Esophagus muscularis mucosa (tissue), 4 donors: ENCODE data around the gene CAPZA3. TPM values are rescaled to one million over a fixed set of nuclear protein-coding genes. Genes with fewer than 3 reads are reported as not detected.
"Not testable (repeated sequence)": the region's sequence is repeated elsewhere in the genome, so short reads cannot be mapped to it uniquely, and the experiment has no call there.

Source experiments
- DNase-seq: peaks from one replicate; pipeline ENCODE4 v3.0.0-alpha.2; 2017; ENCODE audit errors: extremely low spot score
- H3K27ac ChIP-seq, 4 donors: fragments of 200-600 bp; sonication (generic); replicated peaks in 1 of 4; 1 replicate in 3 of 4; 2 replicates in 1 of 4; pipeline ENCODE4 v1.5.1; 2016 to 2019; ENCODE audit warnings: mild to moderate bottlenecking in 1 of 4
- H3K27me3 ChIP-seq, 4 donors: fragments of 200-600 bp; sonication (generic); one replicate each; pipeline versions ENCODE4 v1.5.1 to v1.6.0; 2016 to 2019
- H3K36me3 ChIP-seq, 4 donors: fragments of 200-600 bp; sonication (generic); one replicate each; pipeline ENCODE4 v1.5.1; 2016 to 2019
- H3K4me1 ChIP-seq, 4 donors: fragments of 200-600 bp; sonication (generic); one replicate each; pipeline ENCODE4 v1.5.1; 2016 to 2019
- H3K4me3 ChIP-seq, 4 donors: fragments of 200-600 bp; sonication (generic); 1 replicate in 2 of 4; 2 replicates in 2 of 4; pipeline ENCODE4 v1.5.1; 2016 to 2019; ENCODE audit warnings: mild to moderate bottlenecking in 4 of 4, moderate library complexity in 1 of 4
- H3K9me3 ChIP-seq, 4 donors: fragments of 200-600 bp; sonication (generic); 1 replicate in 3 of 4; 2 replicates in 1 of 4; pipeline ENCODE4 v1.5.1; 2016 to 2019
- CTCF ChIP-seq, 3 experiments: fragments of 200-600 bp in 2 of 3; fragments of 450-650 bp in 1 of 3; sonication (generic) in 2 of 3; IDR thresholded peaks; one replicate each; pipeline ENCODE4 v1.5.1; 2017 to 2019; ENCODE audit warnings: antibody characterized with exemption in 3 of 3, mild to moderate bottlenecking in 2 of 3, moderate library complexity in 1 of 3
- EP300 ChIP-seq: sonication (generic); formaldehyde crosslinking; IDR thresholded peaks from one replicate; pipeline ENCODE4 v1.6.1; 2017; ENCODE audit warnings: antibody characterized with exemption
- POLR2A ChIP-seq: fragments of 450-650 bp; IDR thresholded peaks from one replicate; pipeline ENCODE4 v1.6.1; 2017; ENCODE audit warnings: antibody characterized with exemption, moderate library complexity, mild to moderate bottlenecking, low read depth
- POLR2AphosphoS5 ChIP-seq, 2 donors: sonication (generic); formaldehyde crosslinking; IDR thresholded peaks; one replicate each; pipeline ENCODE4 v1.6.1; 2017; ENCODE audit warnings: antibody characterized with exemption in 2 of 2
- WGBS: methylation state at CpG from one replicate; pipeline ENCODE4 v1.1.5; 2018; 5-methylcytosine and 5-hydroxymethylcytosine counted together
- intact Hi-C: fragments of 100-400 bp; cut with DNase I; formaldehyde crosslinking; loops from one replicate; pipeline ENCODE4 v1.15.1; 2023
- total RNA-seq, 4 donors: library from RNA; depleted of rRNA; stranded (reverse); fragments of >200 nt; gene quantifications; one replicate each; pipeline versions ENCODE4 v1.1.0 to v1.2.1, GENCODE V29; 2016

The CAPZA3 gene
- total RNA-seq = not detected

GRCh38 chr12:18737819-18738218, at the start of gene CAPZA3, which contains the start of gene PLCZ1:
CAPZA3 (plus strand) TSS chr12:18738119; CDS start chr12:18738269, 150 bp downstream.
PLCZ1 (minus strand) TSS chr12:18738012; CDS start chr12:18737371, 641 bp downstream.
- DNase-seq = no peak
- Histone ChIP-seq H3K4me3 (no peak within 1 kb of the TSS), H3K4me1 (no peaks in the 10 kb centered on the region), H3K27ac (no peak within 1 kb of the TSS), H3K36me3 (no peaks in the 10 kb centered on the region), H3K27me3 (no peaks in the 10 kb centered on the region), H3K9me3 (peaks cover 0 to 13% (median 4%) of the 10 kb centered on the region in 4 donors)
- intact Hi-C loops = no loop called here
- 84% methylated on average over 2 of the region's 2 CpGs for WGBS
- TF ChIP-seq POLR2A = no peak
- no peak for TF ChIP-seq CTCF (IDR thresholded peaks at IDR 0.05)
- no peak for TF ChIP-seq EP300
- no peak for TF ChIP-seq POLR2AphosphoS5 (IDR thresholded peaks at IDR 0.05)

- TF ChIP-seq CTCF (IDR thresholded peaks at IDR 0.05) (no peak), EP300 (no peak), POLR2AphosphoS5 (IDR thresholded peaks at IDR 0.05) (no peak), POLR2A (no peak)
- intact Hi-C loops = no loop called here
- Histone ChIP-seq H3K36me3 (no peaks in the 10 kb centered on the region), H3K9me3 (no peaks in the 10 kb centered on the region), H3K4me1 (peaks cover 0 to 10% (median 0%) of the 10 kb centered on the region in 4 donors), H3K27ac (no peak overlapping the region), H3K27me3 (no peaks in the 10 kb centered on the region), H3K4me3 (no peak overlapping the region)
- 93% methylated on average over 3 of the region's 3 CpGs for WGBS
- DNase-seq = no peak
Observed at GRCh38 chr12:18689771-18690170, 48.1 kb upstream of the CAPZA3 start.

- TF ChIP-seq EP300 = no peak
- no peak for TF ChIP-seq POLR2AphosphoS5 (IDR thresholded peaks at IDR 0.05)
- TF ChIP-seq POLR2A = no peak
- TF ChIP-seq CTCF (IDR thresholded peaks at IDR 0.05) = no peak
- H3K4me1 ChIP-seq = peaks cover 0 to 10% (median 0%) of the 10 kb centered on the region in 4 donors
- intact Hi-C loops = no loop called here
- H3K36me3 ChIP-seq = no peaks in the 10 kb centered on the region
- no peak overlapping the region for H3K4me3 ChIP-seq
- H3K9me3 ChIP-seq = no peaks in the 10 kb centered on the region
- H3K27ac ChIP-seq = no peak overlapping the region
- no peaks in the 10 kb centered on the region for H3K27me3 ChIP-seq
- WGBS = 90% methylated on average over 4 of the region's 4 CpGs
- no peak for DNase-seq
Observed at GRCh38 chr12:18690653-18691052, 47.3 kb upstream of the CAPZA3 start.

GRCh38 chr12:18693986-18694385, 43.9 kb upstream of the CAPZA3 start:
- intact Hi-C loops = not testable (repeated sequence)

GRCh38 chr12:18696971-18697602, 40.8 kb upstream of the CAPZA3 start:
- intact Hi-C loops = no loop called here
- H3K36me3 ChIP-seq = no peaks in the 10 kb centered on the region
- H3K27me3 ChIP-seq = no peaks in the 10 kb centered on the region
- no peaks in the 10 kb centered on the region for H3K9me3 ChIP-seq
- no peak for DNase-seq
- peaks cover 0 to 5% (median under 1%) of the 10 kb centered on the region in 4 donors for H3K4me1 ChIP-seq
- no peak overlapping the region for H3K4me3 ChIP-seq
- TF ChIP-seq POLR2A (no peak), EP300 (no peak)
- H3K27ac ChIP-seq = no peak overlapping the region

More at GRCh38 chr12:18693986-18694385, 43.9 kb upstream of the CAPZA3 start:
- not testable (repeated sequence) for H3K4me3 ChIP-seq, H3K9me3 ChIP-seq, DNase-seq, H3K4me1 ChIP-seq, H3K27ac ChIP-seq, H3K27me3 ChIP-seq, H3K36me3 ChIP-seq
- WGBS = 91% methylated on average over 5 of the region's 5 CpGs

- Histone ChIP-seq H3K4me3 (no peak overlapping the region), H3K9me3 (no peaks in the 10 kb centered on the region), H3K4me1 (peaks cover 0 to 5% (median 0%) of the 10 kb centered on the region in 4 donors), H3K36me3 (no peaks in the 10 kb centered on the region), H3K27me3 (no peaks in the 10 kb centered on the region), H3K27ac (no peak overlapping the region)
- intact Hi-C loops = no loop called here
- TF ChIP-seq POLR2AphosphoS5 (IDR thresholded peaks at IDR 0.05) = no peak
- no peak for TF ChIP-seq CTCF (IDR thresholded peaks at IDR 0.05)
- no peak for TF ChIP-seq EP300
- TF ChIP-seq POLR2A = no peak
- 55% methylated on average over 3 of the region's 3 CpGs for WGBS
- no peak for DNase-seq
Observed at GRCh38 chr12:18700271-18700670, 37.6 kb upstream of the CAPZA3 start.
